ENCODE measurements around the gene EOGT.

GRCh38 chr3:68963891-68964290 is 49.6 kb downstream of the EOGT start:
- TF ChIP-seq CEBPB (IDR thresholded peaks at IDR 0.05; ENCODE audit: low read depth, low read length) (no peak), USF2 (IDR thresholded peaks at IDR 0.05; ENCODE audit: low read depth, low read length) (no peak), CTCF (conservative IDR thresholded peaks at IDR 0.05; ENCODE audit: low read depth, low read length) (no peak), MXI1 (IDR thresholded peaks at IDR 0.05; ENCODE audit: borderline replicate concordance, low read depth, low read length) (no peak)

All from IMR-90 (cell line).